ENCODE measurements around the gene MLANA.
"Not testable (repeated sequence)": the region's sequence is repeated elsewhere in the genome, so short reads cannot be mapped to it uniquely, and the experiment has no call there.

The MLANA gene

GRCh38 chr9:5882244-5883012 is 8.3 kb upstream of the MLANA start:
- H3K36me3 ChIP-seq (ENCODE audit: control insufficient read depth in 2 of 2, insufficient read depth in 2 of 2, low read length in 2 of 2); H3K9me3 ChIP-seq (ENCODE audit: control insufficient read depth in 2 of 2, low read length in 2 of 2); H3K4me1 ChIP-seq (ENCODE audit: control insufficient read depth, insufficient read depth, low read length); H3K9ac ChIP-seq (ENCODE audit: low read length in 2 of 2); H3K27ac ChIP-seq (ENCODE audit: low read length); H3K27me3 ChIP-seq (ENCODE audit: control insufficient read depth in 1 of 2, insufficient read depth in 2 of 2, low read length in 2 of 2); H3K4me3 ChIP-seq (ENCODE audit: low read length in 2 of 2): not testable (repeated sequence)

- Histone ChIP-seq H3K9me3 (ENCODE audit: control insufficient read depth in 2 of 2, low read length in 2 of 2) (no peaks in the 10 kb centered on the region), H3K9ac (ENCODE audit: low read length in 2 of 2) (no peak overlapping the region), H3K27ac (ENCODE audit: low read length) (no peak overlapping the region), H3K27me3 (ENCODE audit: control insufficient read depth in 1 of 2, insufficient read depth in 2 of 2, low read length in 2 of 2) (no peaks in the 10 kb centered on the region), H3K36me3 (ENCODE audit: control insufficient read depth in 2 of 2, insufficient read depth in 2 of 2, low read length in 2 of 2) (no peaks in the 10 kb centered on the region), H3K4me1 (ENCODE audit: control insufficient read depth, insufficient read depth, low read length) (no peaks in the 10 kb centered on the region), H3K4me3 (ENCODE audit: low read length in 2 of 2) (no peak overlapping the region)
Measured at GRCh38 chr9:5884191-5884590, 6.5 kb upstream of the MLANA start.

GRCh38 chr9:5886114-5886939 is 4.4 kb upstream of the MLANA start:
- no peak overlapping the region for H3K9ac ChIP-seq (ENCODE audit: low read length in 2 of 2)
- H3K27me3 ChIP-seq (ENCODE audit: control insufficient read depth in 1 of 2, insufficient read depth in 2 of 2, low read length in 2 of 2): no peaks in the 10 kb centered on the region
- no peaks in the 10 kb centered on the region for H3K36me3 ChIP-seq (ENCODE audit: control insufficient read depth in 2 of 2, insufficient read depth in 2 of 2, low read length in 2 of 2)

GRCh38 chr9:5892456-5893133 is 1.9 kb downstream of the MLANA start:
- Histone ChIP-seq H3K27me3 (ENCODE audit: control insufficient read depth in 1 of 2, insufficient read depth in 2 of 2, low read length in 2 of 2) (no peaks in the 10 kb centered on the region), H3K36me3 (ENCODE audit: control insufficient read depth in 2 of 2, insufficient read depth in 2 of 2, low read length in 2 of 2) (peaks cover 0 to 8% of the 10 kb centered on the region in 2 donors), H3K27ac (ENCODE audit: low read length) (no peak overlapping the region), H3K4me3 (ENCODE audit: low read length in 2 of 2) (no peak overlapping the region), H3K4me1 (ENCODE audit: control insufficient read depth, insufficient read depth, low read length) (no peaks in the 10 kb centered on the region), H3K9me3 (ENCODE audit: control insufficient read depth in 2 of 2, low read length in 2 of 2) (no peaks in the 10 kb centered on the region), H3K9ac (ENCODE audit: low read length in 2 of 2) (no peak overlapping the region)

More at GRCh38 chr9:5886114-5886939, 4.4 kb upstream of the MLANA start:
- Histone ChIP-seq H3K4me3 (ENCODE audit: low read length in 2 of 2) (no peak overlapping the region), H3K4me1 (ENCODE audit: control insufficient read depth, insufficient read depth, low read length) (no peaks in the 10 kb centered on the region), H3K9me3 (ENCODE audit: control insufficient read depth in 2 of 2, low read length in 2 of 2) (no peaks in the 10 kb centered on the region), H3K27ac (ENCODE audit: low read length) (no peak overlapping the region)

GRCh38 chr9:5893134-5893505 is 2.4 kb downstream of the MLANA start:
- Histone ChIP-seq H3K27ac (ENCODE audit: low read length) (no peak overlapping the region), H3K36me3 (ENCODE audit: control insufficient read depth in 2 of 2, insufficient read depth in 2 of 2, low read length in 2 of 2) (peaks cover 0 to 8% of the 10 kb centered on the region in 2 donors), H3K27me3 (ENCODE audit: control insufficient read depth in 1 of 2, insufficient read depth in 2 of 2, low read length in 2 of 2) (no peaks in the 10 kb centered on the region), H3K4me1 (ENCODE audit: control insufficient read depth, insufficient read depth, low read length) (no peaks in the 10 kb centered on the region), H3K4me3 (ENCODE audit: low read length in 2 of 2) (no peak overlapping the region), H3K9ac (ENCODE audit: low read length in 2 of 2) (no peak overlapping the region), H3K9me3 (ENCODE audit: control insufficient read depth in 2 of 2, low read length in 2 of 2) (no peaks in the 10 kb centered on the region)

GRCh38 chr9:5893591-5894236 is 3.0 kb downstream of the MLANA start:
- H3K4me3 ChIP-seq (ENCODE audit: low read length in 2 of 2): no peak overlapping the region
- H3K9ac ChIP-seq (ENCODE audit: low read length in 2 of 2): no peak overlapping the region
- peaks cover 0 to 10% of the 10 kb centered on the region in 2 donors for H3K36me3 ChIP-seq (ENCODE audit: control insufficient read depth in 2 of 2, insufficient read depth in 2 of 2, low read length in 2 of 2)
- no peak overlapping the region for H3K27ac ChIP-seq (ENCODE audit: low read length)
- no peaks in the 10 kb centered on the region for H3K9me3 ChIP-seq (ENCODE audit: control insufficient read depth in 2 of 2, low read length in 2 of 2)
- H3K27me3 ChIP-seq (ENCODE audit: control insufficient read depth in 1 of 2, insufficient read depth in 2 of 2, low read length in 2 of 2): no peaks in the 10 kb centered on the region
- no peaks in the 10 kb centered on the region for H3K4me1 ChIP-seq (ENCODE audit: control insufficient read depth, insufficient read depth, low read length)

- Histone ChIP-seq H3K36me3 (ENCODE audit: control insufficient read depth in 2 of 2, insufficient read depth in 2 of 2, low read length in 2 of 2) (peaks cover 5 to 14% of the 10 kb centered on the region in 2 donors), H3K27ac (ENCODE audit: low read length) (no peak overlapping the region), H3K4me1 (ENCODE audit: control insufficient read depth, insufficient read depth, low read length) (no peaks in the 10 kb centered on the region), H3K4me3 (ENCODE audit: low read length in 2 of 2) (no peak overlapping the region), H3K9ac (ENCODE audit: low read length in 2 of 2) (no peak overlapping the region), H3K9me3 (ENCODE audit: control insufficient read depth in 2 of 2, low read length in 2 of 2) (no peaks in the 10 kb centered on the region), H3K27me3 (ENCODE audit: control insufficient read depth in 1 of 2, insufficient read depth in 2 of 2, low read length in 2 of 2) (no peaks in the 10 kb centered on the region)
Measured at GRCh38 chr9:5894237-5894959, 3.7 kb downstream of the MLANA start.

- Histone ChIP-seq H3K36me3 (ENCODE audit: control insufficient read depth in 2 of 2, insufficient read depth in 2 of 2, low read length in 2 of 2) (peaks cover 7 to 14% of the 10 kb centered on the region in 2 donors), H3K9me3 (ENCODE audit: control insufficient read depth in 2 of 2, low read length in 2 of 2) (no peaks in the 10 kb centered on the region), H3K27ac (ENCODE audit: low read length) (no peak overlapping the region), H3K4me1 (ENCODE audit: control insufficient read depth, insufficient read depth, low read length) (no peaks in the 10 kb centered on the region), H3K9ac (ENCODE audit: low read length in 2 of 2) (no peak overlapping the region), H3K4me3 (ENCODE audit: low read length in 2 of 2) (no peak overlapping the region), H3K27me3 (ENCODE audit: control insufficient read depth in 1 of 2, insufficient read depth in 2 of 2, low read length in 2 of 2) (no peaks in the 10 kb centered on the region)
Measured at GRCh38 chr9:5895782-5896181, 5.1 kb downstream of the MLANA start.

GRCh38 chr9:5896863-5897262 is 6.2 kb downstream of the MLANA start:
- no peak overlapping the region for H3K4me3 ChIP-seq (ENCODE audit: low read length in 2 of 2)
- no peak overlapping the region for H3K9ac ChIP-seq (ENCODE audit: low read length in 2 of 2)
- no peak overlapping the region for H3K27ac ChIP-seq (ENCODE audit: low read length)
- no peaks in the 10 kb centered on the region for H3K27me3 ChIP-seq (ENCODE audit: control insufficient read depth in 1 of 2, insufficient read depth in 2 of 2, low read length in 2 of 2)
- no peaks in the 10 kb centered on the region for H3K9me3 ChIP-seq (ENCODE audit: control insufficient read depth in 2 of 2, low read length in 2 of 2)
- peaks cover 7 to 14% of the 10 kb centered on the region in 2 donors for H3K36me3 ChIP-seq (ENCODE audit: control insufficient read depth in 2 of 2, insufficient read depth in 2 of 2, low read length in 2 of 2)
- H3K4me1 ChIP-seq (ENCODE audit: control insufficient read depth, insufficient read depth, low read length): no peaks in the 10 kb centered on the region

- peaks cover 7 to 14% of the 10 kb centered on the region in 2 donors for H3K36me3 ChIP-seq (ENCODE audit: control insufficient read depth in 2 of 2, insufficient read depth in 2 of 2, low read length in 2 of 2)
- no peaks in the 10 kb centered on the region for H3K27me3 ChIP-seq (ENCODE audit: control insufficient read depth in 1 of 2, insufficient read depth in 2 of 2, low read length in 2 of 2)
- no peak overlapping the region for H3K9ac ChIP-seq (ENCODE audit: low read length in 2 of 2)
- no peaks in the 10 kb centered on the region for H3K9me3 ChIP-seq (ENCODE audit: control insufficient read depth in 2 of 2, low read length in 2 of 2)
- H3K4me3 ChIP-seq (ENCODE audit: low read length in 2 of 2): no peak overlapping the region
- H3K4me1 ChIP-seq (ENCODE audit: control insufficient read depth, insufficient read depth, low read length): no peaks in the 10 kb centered on the region
- H3K27ac ChIP-seq (ENCODE audit: low read length): no peak overlapping the region
Measured at GRCh38 chr9:5897851-5898250, 7.2 kb downstream of the MLANA start.

Data from stomach smooth muscle (tissue), 2 donors.